Activated CD8-positive, alpha-beta memory T cell treated with anti-CD3 and anti-CD28 coated beads, Interleukin-2, amount 10 ng/mL, durations not matched to agents 7 days and 5 days (primary cell): ENCODE measurements around the gene DNPH1. TPM values are rescaled to one million over a fixed set of nuclear protein-coding genes. Genes with fewer than 3 reads are reported as not detected.

Source experiments
- ATAC-seq: fragments of 150-1000 bp; cut with Tn5 transposase; one replicate; pipeline ENCODE4 v1.10.0; 2021; ENCODE audit warnings: moderate library complexity
- CTCF ChIA-PET: fragments of 350-600 bp; sonication (Branson Sonifier 250); formaldehyde crosslinking; loops from one replicate; lab custom pipeline; 2021; ENCODE audit warnings: antibody characterized with exemption; lab: Charles Lee
- DNase-seq: peaks from one replicate; pipeline ENCODE4 v3.0.0-alpha.2; 2020
- H3K27ac Mint-ChIP-seq: one replicate; pipeline ENCODE4 v1.8.0; 2021; ENCODE audit warnings: mild to moderate bottlenecking, mixed read lengths
- H3K27me3 Mint-ChIP-seq: one replicate; pipeline ENCODE4 v1.8.0; 2021; ENCODE audit warnings: mixed read lengths
- H3K36me3 Mint-ChIP-seq: one replicate; pipeline ENCODE4 v1.8.0; 2021; ENCODE audit warnings: mild to moderate bottlenecking, mixed read lengths
- H3K4me1 Mint-ChIP-seq: one replicate; pipeline ENCODE4 v1.8.0; 2021; ENCODE audit warnings: mixed read lengths
- H3K4me3 Mint-ChIP-seq: one replicate; pipeline ENCODE4 v1.8.0; 2021; ENCODE audit warnings: mild to moderate bottlenecking, moderate library complexity, mixed read lengths
- H3K9me3 Mint-ChIP-seq: one replicate; pipeline ENCODE4 v1.8.0; 2022; ENCODE audit warnings: low read depth, mixed read lengths
- total RNA-seq, 2 experiments: library from RNA; stranded (reverse); gene quantifications; one replicate each; pipeline ENCODE4 v1.2.3, GENCODE V29; 2021

Gene DNPH1
- total RNA-seq, 2 experiments from 2014 or later: 54.0 to 60.0 TPM

DNA sequence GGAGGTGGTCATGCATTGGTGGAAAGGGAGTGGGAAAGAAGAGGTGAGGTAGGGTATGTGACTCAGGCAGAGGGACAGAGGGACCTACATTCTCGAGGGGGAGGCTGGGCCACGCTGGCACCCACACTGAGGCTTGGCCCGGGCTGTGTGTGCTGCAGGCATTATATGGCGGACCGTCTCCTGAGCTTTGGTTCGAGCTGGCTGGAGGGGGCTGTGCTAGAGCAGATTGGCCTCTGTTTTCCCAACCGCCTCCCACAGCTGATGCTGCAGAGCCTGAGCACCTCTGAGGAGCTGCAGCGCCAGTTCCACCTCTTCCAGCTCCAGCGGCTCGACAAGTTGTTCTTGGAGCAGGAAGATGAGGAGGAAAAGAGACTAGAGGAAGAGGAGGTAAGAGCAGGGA is 23.4 kb downstream of the DNPH1 start:
- H3K4me1 Mint-ChIP-seq: no peaks in the 10 kb centered on the region
- ATAC-seq (no peak), DNase-seq (no peak)
- CTCF ChIA-PET: no interaction called here
- peaks cover 7% of the 10 kb centered on the region for H3K36me3 Mint-ChIP-seq
- no peaks in the 10 kb centered on the region for H3K9me3 Mint-ChIP-seq
- peak overlapping the region; percentile 21 for H3K27ac Mint-ChIP-seq
- H3K27me3 Mint-ChIP-seq: no peaks in the 10 kb centered on the region
- no peak overlapping the region for H3K4me3 Mint-ChIP-seq

DNA sequence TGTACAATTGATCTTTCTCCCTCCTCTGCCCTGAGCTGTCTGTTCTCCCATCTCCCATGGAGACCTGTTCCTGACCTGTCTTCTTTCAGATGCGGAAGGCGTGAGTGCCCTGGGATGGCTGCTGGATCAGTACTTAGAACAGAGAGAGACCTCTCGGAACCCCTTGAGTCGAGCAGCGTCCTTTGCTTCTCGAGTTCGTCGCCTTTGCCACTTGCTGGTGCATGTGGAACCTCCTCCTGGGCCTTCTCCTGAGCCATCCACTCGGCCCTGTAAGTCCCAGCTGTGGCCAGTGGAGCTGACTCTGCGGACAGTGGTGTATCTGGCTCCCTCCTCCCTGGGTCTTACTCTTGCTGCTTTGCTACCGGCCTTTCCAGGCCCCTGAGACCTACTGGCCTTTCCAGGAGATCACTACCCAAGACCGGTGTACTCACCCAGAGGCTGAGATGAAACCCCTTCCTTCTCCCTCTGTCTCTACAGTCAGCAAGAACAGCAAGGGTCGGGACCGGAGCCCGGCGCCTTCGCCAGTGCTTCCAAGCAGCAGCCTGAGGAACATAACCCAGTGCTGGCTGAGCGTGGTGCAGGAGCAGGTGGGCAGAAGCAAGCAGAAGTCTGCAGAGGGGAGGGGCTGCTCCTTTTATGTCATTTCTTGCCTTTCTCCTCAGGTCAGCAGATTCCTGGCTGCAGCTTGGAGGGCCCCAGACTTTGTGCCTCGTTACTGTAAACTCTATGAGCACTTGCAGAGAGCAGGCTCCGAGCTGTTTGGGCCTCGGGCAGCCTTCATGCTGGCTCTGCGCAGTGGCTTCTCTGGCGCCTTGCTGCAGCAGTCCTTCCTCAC is 24.8 kb downstream of the DNPH1 start:
- no peak overlapping the region for H3K27ac Mint-ChIP-seq
- no peak for DNase-seq

DNA sequence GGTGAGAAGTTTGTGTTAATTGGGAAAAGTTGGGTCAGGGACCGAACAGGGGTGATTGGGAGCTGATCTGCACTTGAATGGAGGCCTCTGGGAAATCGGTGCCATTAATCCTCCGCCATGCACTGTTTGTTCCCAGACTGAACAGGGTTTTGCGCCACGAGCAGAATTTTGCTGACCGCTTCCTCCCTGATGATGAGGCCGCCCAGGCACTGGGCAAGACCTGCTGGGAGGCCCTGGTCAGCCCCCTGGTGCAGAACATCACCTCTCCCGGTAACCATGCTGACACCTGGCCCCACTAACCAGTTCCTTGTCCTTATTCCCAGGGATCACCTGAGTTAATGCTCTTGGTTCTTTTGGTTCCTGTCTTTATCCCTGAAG is 25.6 kb downstream of the DNPH1 start:
- DNase-seq (no peak), ATAC-seq (no peak)
- no peaks in the 10 kb centered on the region for H3K4me1 Mint-ChIP-seq
- no peak overlapping the region for H3K4me3 Mint-ChIP-seq
- CTCF ChIA-PET: interaction anchor here (3.1 kb wide), 1 partner anchor 25 kb away, joined by 9 read pairs; the partner anchor contains the start of gene DNPH1
- H3K27me3 Mint-ChIP-seq: no peaks in the 10 kb centered on the region
- no peaks in the 10 kb centered on the region for H3K9me3 Mint-ChIP-seq
- H3K36me3 Mint-ChIP-seq: peaks cover 9% of the 10 kb centered on the region
- H3K27ac Mint-ChIP-seq: no peak overlapping the region

More for the DNA sequence above, 24.8 kb downstream of the DNPH1 start:
- Mint-ChIP-seq H3K9me3 (no peaks in the 10 kb centered on the region), H3K36me3 (peaks cover 9% of the 10 kb centered on the region), H3K27me3 (no peaks in the 10 kb centered on the region), H3K4me1 (no peaks in the 10 kb centered on the region), H3K4me3 (no peak overlapping the region)
- CTCF ChIA-PET: no interaction called here
- no peak for ATAC-seq

DNA sequence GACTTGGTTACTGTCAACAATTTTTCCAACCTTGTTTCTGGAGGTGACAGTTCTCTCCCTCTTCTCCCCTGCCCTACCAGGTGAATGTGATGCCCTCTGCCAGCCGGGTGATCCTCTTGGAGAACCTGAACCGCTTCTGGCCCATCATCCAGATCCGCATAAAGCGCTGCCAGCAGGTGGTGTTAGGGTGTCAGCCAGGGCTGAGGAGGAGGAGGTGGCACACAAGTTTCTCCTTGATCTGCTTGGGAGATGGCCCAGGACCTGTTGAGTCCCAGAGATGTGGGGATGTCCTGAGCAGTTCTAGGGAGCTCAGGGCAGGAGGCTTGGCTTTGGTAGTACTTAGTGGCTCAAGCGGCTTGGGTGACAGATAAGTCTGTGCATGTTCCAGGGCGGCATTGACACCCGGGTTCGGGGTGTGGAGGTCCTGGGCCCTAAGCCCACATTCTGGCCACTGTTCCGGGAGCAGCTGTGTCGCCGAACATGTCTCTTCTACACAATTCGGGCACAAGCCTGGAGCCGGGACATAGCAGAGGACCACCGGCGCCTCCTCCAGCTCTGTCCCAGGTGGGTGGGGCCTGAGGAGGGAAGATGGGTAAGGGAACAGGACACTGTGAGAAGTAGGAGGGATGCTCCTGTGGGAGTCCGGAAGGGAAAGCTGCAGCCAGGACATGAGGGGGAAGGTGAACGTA is 26.1 kb downstream of the DNPH1 start:
- Mint-ChIP-seq H3K4me1 (no peaks in the 10 kb centered on the region), H3K27me3 (no peaks in the 10 kb centered on the region), H3K4me3 (no peak overlapping the region), H3K27ac (no peak overlapping the region), H3K9me3 (no peaks in the 10 kb centered on the region), H3K36me3 (peaks cover 9% of the 10 kb centered on the region)
- DNase-seq: no peak
- CTCF ChIA-PET: interaction anchor here (3.1 kb wide), 1 partner anchor 25 kb away, joined by 9 read pairs; the partner anchor contains the start of gene DNPH1
- no peak for ATAC-seq

DNA sequence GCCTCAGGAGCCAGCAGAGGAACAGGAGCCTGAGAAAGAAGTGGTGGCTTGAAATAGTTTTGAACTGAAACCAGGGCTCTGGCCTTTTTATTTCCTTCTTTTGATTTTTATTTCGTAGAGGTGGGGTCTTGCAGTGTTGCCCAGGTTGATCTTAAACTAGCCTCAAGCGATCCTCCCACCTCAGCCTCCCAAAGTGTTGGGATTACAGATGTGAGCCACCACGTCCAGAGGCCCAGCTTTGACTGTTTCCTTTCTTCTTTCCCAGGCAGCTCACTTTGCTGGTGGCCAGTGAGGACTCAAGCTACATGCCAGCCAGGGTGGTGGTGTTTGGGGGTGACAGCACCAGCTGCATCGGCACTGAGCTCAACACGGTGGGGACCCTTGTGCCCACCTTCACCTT is 26.8 kb downstream of the DNPH1 start:
- no peaks in the 10 kb centered on the region for H3K4me1 Mint-ChIP-seq
- no peak for ATAC-seq
- H3K27ac Mint-ChIP-seq: no peak overlapping the region

DNA sequence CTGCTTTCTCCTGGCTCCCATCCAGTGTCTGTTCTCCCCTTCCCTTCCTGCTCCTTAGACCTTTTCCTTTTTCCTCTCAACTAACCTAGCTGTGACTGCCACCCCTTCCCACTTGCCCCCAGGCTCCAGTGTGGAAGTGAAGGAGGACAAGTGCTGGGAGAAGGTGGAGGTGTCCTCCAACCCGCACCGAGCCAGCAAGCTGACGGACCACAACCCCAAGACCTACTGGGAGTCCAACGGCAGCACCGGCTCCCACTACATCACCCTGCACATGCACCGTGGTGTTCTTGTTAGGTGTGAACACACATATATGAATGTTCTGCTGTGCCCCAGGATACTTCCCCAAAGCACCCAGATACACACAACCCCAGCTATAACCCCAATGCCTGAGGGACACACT is 28.7 kb downstream of the DNPH1 start:
- no peaks in the 10 kb centered on the region for H3K27me3 Mint-ChIP-seq
- no peak overlapping the region for H3K27ac Mint-ChIP-seq
- CTCF ChIA-PET: interaction anchor here (1.8 kb wide), 1 partner anchor 28 kb away, joined by 6 read pairs; the partner anchor contains the start of gene DNPH1
- DNase-seq: no peak
- no peak for ATAC-seq
- no peaks in the 10 kb centered on the region for H3K4me1 Mint-ChIP-seq
- no peak overlapping the region for H3K4me3 Mint-ChIP-seq
- H3K36me3 Mint-ChIP-seq: peaks cover 10% of the 10 kb centered on the region
- H3K9me3 Mint-ChIP-seq: no peaks in the 10 kb centered on the region

More for the DNA sequence above, 26.8 kb downstream of the DNPH1 start:
- DNase-seq: no peak
- peaks cover 11% of the 10 kb centered on the region for H3K36me3 Mint-ChIP-seq
- H3K9me3 Mint-ChIP-seq: no peaks in the 10 kb centered on the region
- H3K27me3 Mint-ChIP-seq: no peaks in the 10 kb centered on the region
- CTCF ChIA-PET: interaction anchor here (1.1 to 3.1 kb wide), 3 partner anchors 26 to 30 kb away, joined by 3 to 9 read pairs (median 4); partner anchors contain the start of gene DNPH1
- no peak overlapping the region for H3K4me3 Mint-ChIP-seq

DNA sequence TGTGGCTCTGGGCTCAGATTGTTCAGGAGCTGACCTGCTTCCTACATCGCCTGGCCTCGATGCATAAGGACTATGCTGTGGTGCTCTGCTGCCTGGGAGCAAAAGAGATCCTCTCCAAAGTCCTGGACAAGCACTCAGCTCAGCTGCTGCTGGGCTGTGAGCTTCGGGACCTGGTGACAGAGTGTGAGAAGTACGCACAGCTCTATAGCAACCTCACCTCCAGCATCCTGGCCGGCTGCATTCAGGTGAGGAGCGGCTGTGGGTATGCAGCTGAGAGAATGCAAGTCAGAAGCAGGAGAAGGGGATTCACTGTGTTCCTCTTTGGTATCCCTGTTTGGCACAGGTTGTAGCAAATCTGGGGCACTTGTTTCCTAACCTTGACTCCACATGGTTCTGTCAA is 29.4 kb downstream of the DNPH1 start:
- Mint-ChIP-seq H3K36me3 (peaks cover 10% of the 10 kb centered on the region), H3K9me3 (no peaks in the 10 kb centered on the region), H3K27ac (no peak overlapping the region), H3K4me3 (no peak overlapping the region), H3K4me1 (no peaks in the 10 kb centered on the region), H3K27me3 (no peaks in the 10 kb centered on the region)
- ATAC-seq: no peak
- no peak for DNase-seq
- CTCF ChIA-PET: interaction anchor here (1.8 kb wide), 1 partner anchor 29 kb away, joined by 6 read pairs; the partner anchor contains the start of gene DNPH1

DNA sequence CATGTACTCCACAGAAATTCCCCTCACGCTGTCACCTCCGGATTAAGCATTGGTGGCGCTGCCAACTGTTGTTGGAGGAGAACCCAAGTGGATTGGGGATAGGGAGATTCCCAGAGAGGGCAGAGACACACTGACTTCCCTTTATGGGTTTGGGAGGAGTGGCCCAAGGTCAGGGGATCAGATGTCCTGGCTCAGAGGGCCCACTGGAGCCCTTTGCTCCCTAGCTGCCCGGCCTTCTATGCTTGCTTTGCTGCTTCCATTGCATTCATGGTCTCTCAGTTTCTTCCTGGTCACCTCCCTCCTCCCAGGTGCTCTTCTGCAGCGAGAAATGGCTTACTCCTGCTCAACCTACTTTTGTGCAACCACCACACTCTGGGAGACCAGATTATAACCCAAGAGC is 32.9 kb downstream of the DNPH1 start:
- no peak for ATAC-seq
- no peak for DNase-seq
- H3K36me3 Mint-ChIP-seq: peaks cover 20% of the 10 kb centered on the region
- no peak overlapping the region for H3K4me3 Mint-ChIP-seq
- no peaks in the 10 kb centered on the region for H3K27me3 Mint-ChIP-seq
- no peaks in the 10 kb centered on the region for H3K4me1 Mint-ChIP-seq
- H3K9me3 Mint-ChIP-seq: no peaks in the 10 kb centered on the region
- CTCF ChIA-PET: no interaction called here
- no peak overlapping the region for H3K27ac Mint-ChIP-seq

DNA sequence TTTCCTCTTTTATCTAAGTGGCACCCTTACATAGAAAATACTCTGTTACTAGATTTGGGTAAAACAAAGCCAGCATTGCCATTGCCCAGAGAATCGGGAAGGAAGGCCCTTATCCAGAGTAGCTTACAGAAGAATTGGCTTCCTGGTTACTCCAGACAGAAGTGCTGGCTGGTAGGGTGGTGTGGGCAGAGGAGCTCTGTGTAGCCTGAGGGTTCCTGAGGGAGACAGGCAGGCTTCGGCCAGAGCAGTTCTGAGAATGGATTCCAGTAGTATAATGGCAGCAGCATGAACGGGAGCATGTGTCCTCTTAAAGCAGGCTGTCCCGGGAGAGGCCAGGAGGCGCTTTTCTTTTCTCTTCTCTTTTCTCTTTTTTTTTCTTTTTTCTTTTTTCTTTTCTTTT is 35.4 kb downstream of the DNPH1 start:
- no peaks in the 10 kb centered on the region for H3K4me1 Mint-ChIP-seq
- no peak for DNase-seq
- CTCF ChIA-PET: no interaction called here
- no peaks in the 10 kb centered on the region for H3K9me3 Mint-ChIP-seq
- ATAC-seq: no peak
- H3K27ac Mint-ChIP-seq: no peak overlapping the region
- no peaks in the 10 kb centered on the region for H3K27me3 Mint-ChIP-seq
- H3K36me3 Mint-ChIP-seq: peaks cover 18% of the 10 kb centered on the region
- no peak overlapping the region for H3K4me3 Mint-ChIP-seq

DNA sequence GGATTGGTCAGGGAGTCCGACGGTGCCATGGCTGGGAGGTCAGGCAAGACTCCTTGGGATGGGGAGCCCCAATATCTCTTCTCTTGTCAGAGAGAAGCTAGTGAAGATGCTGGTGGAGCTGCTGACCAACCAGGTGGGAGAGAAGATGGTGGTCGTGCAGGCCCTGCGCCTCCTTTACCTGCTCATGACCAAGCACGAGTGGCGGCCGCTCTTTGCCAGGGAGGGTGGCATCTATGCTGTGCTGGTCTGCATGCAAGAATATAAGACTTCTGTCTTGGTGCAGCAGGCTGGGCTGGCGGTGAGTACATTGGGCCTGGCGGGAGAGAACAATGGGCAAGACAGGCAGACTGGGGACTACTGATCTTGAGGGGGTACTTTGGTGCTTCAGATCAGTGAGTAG is 36.4 kb downstream of the DNPH1 start:
- Mint-ChIP-seq H3K36me3 (peaks cover 22% of the 10 kb centered on the region), H3K27ac (no peak overlapping the region), H3K4me1 (no peaks in the 10 kb centered on the region), H3K9me3 (no peaks in the 10 kb centered on the region), H3K4me3 (no peak overlapping the region), H3K27me3 (no peaks in the 10 kb centered on the region)
- no peak for ATAC-seq
- CTCF ChIA-PET: no interaction called here
- DNase-seq: no peak

DNA sequence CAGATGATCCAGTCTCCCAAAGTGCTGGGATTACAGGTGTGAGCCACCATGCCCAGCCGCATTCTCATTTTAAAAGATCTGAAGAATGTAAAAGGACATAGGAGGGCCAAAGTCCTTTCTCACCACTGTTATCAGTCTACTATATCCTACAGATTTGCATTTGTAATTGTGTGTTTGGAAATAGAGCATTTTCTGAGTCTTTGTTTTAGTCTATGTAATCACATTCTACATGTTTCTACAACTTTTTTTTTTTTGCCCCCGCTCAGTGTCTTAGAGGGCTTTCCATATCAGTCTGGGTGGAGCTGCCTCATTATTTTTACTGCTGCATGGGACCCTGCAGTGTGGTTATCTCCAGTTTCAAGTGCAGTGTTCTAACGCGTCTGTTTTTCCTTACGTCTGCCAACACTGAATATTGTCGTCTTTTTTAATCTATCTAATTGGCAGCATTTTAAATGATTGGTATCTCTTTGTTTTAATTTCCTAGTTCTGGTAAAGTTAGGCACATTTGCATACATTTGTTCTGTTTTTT is 39.4 kb downstream of the DNPH1 start:
- H3K4me1 Mint-ChIP-seq: peaks cover 13% of the 10 kb centered on the region
- H3K9me3 Mint-ChIP-seq: no peaks in the 10 kb centered on the region
- H3K36me3 Mint-ChIP-seq: peaks cover 33% of the 10 kb centered on the region
- ATAC-seq: no peak
- no peak overlapping the region for H3K4me3 Mint-ChIP-seq
- no peak for DNase-seq
- H3K27ac Mint-ChIP-seq: no peak overlapping the region
- CTCF ChIA-PET: interaction anchor here (1.2 kb wide), 1 partner anchor 18 kb away, joined by 3 read pairs; no protein-coding TSS in a partner anchor
- no peaks in the 10 kb centered on the region for H3K27me3 Mint-ChIP-seq

DNA sequence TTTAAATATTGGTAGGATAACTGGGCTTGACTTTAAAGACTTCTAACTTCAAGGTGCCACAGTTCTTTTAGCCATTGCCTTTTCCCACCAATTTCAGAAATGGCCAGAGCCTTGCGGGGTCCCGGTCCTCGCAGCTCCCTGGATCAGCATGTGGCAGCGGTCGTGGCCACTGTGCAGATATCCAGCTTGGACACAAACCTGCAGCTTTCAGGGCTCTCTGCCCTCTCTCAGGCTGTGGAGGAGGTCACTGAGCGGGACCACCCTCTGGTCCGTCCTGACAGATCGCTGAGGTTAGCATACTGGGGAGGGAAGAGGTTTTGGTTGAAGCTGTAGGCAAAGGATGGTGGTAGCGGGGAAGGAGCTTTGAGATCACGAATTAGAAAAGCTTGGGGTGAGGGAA is 40.9 kb downstream of the DNPH1 start:
- ATAC-seq (no peak), DNase-seq (no peak)
- Mint-ChIP-seq H3K36me3 (peaks cover 33% of the 10 kb centered on the region), H3K27ac (no peak overlapping the region), H3K9me3 (no peaks in the 10 kb centered on the region), H3K4me3 (no peak overlapping the region), H3K27me3 (no peaks in the 10 kb centered on the region), H3K4me1 (peaks cover 26% of the 10 kb centered on the region)
- CTCF ChIA-PET: interaction anchor here (0.9 to 1.3 kb wide), 2 partner anchors 17 to 36 kb away, joined by 3 to 4 read pairs; no protein-coding TSS in a partner anchor

DNA sequence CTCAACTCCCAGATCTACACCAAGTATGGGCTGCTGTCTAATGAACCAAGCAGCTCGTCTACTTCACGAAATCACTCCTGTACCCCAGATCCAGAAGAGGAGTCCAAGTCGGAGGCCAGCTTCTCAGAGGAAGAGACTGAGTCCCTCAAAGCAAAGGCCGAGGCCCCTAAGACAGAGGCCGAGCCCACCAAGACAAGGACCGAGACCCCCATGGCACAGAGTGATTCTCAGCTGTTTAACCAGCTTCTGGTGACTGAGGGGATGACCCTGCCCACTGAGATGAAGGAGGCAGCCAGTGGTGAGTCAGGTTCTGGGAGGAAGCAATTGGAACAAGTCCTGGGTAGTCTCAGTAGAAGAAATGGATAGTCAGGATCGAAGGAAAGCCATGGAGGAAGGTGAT is 41.5 kb downstream of the DNPH1 start:
- CTCF ChIA-PET: interaction anchor here (1.3 kb wide), 1 partner anchor 16 kb away, joined by 4 read pairs; no protein-coding TSS in a partner anchor
- ATAC-seq (no peak), DNase-seq (no peak)
- no peaks in the 10 kb centered on the region for H3K27me3 Mint-ChIP-seq
- H3K4me1 Mint-ChIP-seq: peaks cover 32% of the 10 kb centered on the region
- H3K9me3 Mint-ChIP-seq: no peaks in the 10 kb centered on the region
- peaks cover 29% of the 10 kb centered on the region for H3K36me3 Mint-ChIP-seq
- no peak overlapping the region for H3K4me3 Mint-ChIP-seq
- H3K27ac Mint-ChIP-seq: no peak overlapping the region
